Activated T-helper 17 cell treated with anti-CD3 and anti-CD28 coated beads, Interleukin-2, amount 50 U/mL, for 72 hours (primary cell): ENCODE measurements around the gene ERBB2. TPM values are rescaled to one million over a fixed set of nuclear protein-coding genes. Genes with fewer than 3 reads are reported as not detected.
A peak's percentile ranks its signal among the peaks of the same experiment; 100 is the strongest.

Experiments
- ATAC-seq: fragments of 150-1000 bp; cut with Tn5 transposase; replicated peaks from 2 replicates; pipeline ENCODE4 v1.10.0; 2021; ENCODE audit warnings: mild to moderate bottlenecking, moderate library complexity
- H3K27ac Mint-ChIP-seq: one replicate; pipeline ENCODE4 v1.8.0; 2022; ENCODE audit warnings: mixed read lengths
- H3K27me3 Mint-ChIP-seq: one replicate; pipeline ENCODE4 v1.8.0; 2022; ENCODE audit warnings: mixed read lengths
- H3K36me3 Mint-ChIP-seq: one replicate; pipeline ENCODE4 v1.8.0; 2022; ENCODE audit warnings: low read depth, mild to moderate bottlenecking, mixed read lengths
- H3K4me1 Mint-ChIP-seq: one replicate; pipeline ENCODE4 v1.8.0; 2022; ENCODE audit warnings: mixed read lengths
- H3K4me3 Mint-ChIP-seq: one replicate; pipeline ENCODE4 v1.8.0; 2022; ENCODE audit warnings: mild to moderate bottlenecking, mixed read lengths
- H3K9me3 Mint-ChIP-seq: one replicate; pipeline ENCODE4 v1.8.0; 2022; ENCODE audit warnings: mixed read lengths
- total RNA-seq, 2 donors: library from RNA; stranded (reverse); gene quantifications; one replicate each; pipeline ENCODE4 v1.2.3, GENCODE V29; 2022

ERBB2 gene
- total RNA-seq, 2 donors from 2014 or later, result 3.4 to 5.9 TPM

GRCh38 chr17:39671651-39672521 lies 28.0 kb upstream of the ERBB2 start:
- Mint-ChIP-seq H3K9me3 (no peaks in the 10 kb centered on the region), H3K27ac (no peak overlapping the region)
- no peak for ATAC-seq

GRCh38 chr17:39672522-39673334 lies 27.1 kb upstream of the ERBB2 start:
- Mint-ChIP-seq H3K27me3 (peaks cover 13% of the 10 kb centered on the region), H3K36me3 (no peaks in the 10 kb centered on the region), H3K4me1 (peaks cover 20% of the 10 kb centered on the region), H3K27ac (no peak overlapping the region), H3K9me3 (no peaks in the 10 kb centered on the region), H3K4me3 (no peak overlapping the region)
- no peak for ATAC-seq

More at GRCh38 chr17:39671651-39672521, 28.0 kb upstream of the ERBB2 start:
- Mint-ChIP-seq H3K4me1 (peaks cover 16% of the 10 kb centered on the region), H3K27me3 (peaks cover 13% of the 10 kb centered on the region), H3K36me3 (no peaks in the 10 kb centered on the region), H3K4me3 (no peak overlapping the region)

GRCh38 chr17:39673335-39674081 lies 26.4 kb upstream of the ERBB2 start:
- H3K27ac Mint-ChIP-seq, result no peak overlapping the region
- H3K27me3 Mint-ChIP-seq, result peaks cover 11% of the 10 kb centered on the region
- no peaks in the 10 kb centered on the region for H3K9me3 Mint-ChIP-seq
- peaks cover 17% of the 10 kb centered on the region for H3K4me1 Mint-ChIP-seq
- ATAC-seq, result no peak
- H3K4me3 Mint-ChIP-seq, result no peak overlapping the region
- no peaks in the 10 kb centered on the region for H3K36me3 Mint-ChIP-seq

DNA sequence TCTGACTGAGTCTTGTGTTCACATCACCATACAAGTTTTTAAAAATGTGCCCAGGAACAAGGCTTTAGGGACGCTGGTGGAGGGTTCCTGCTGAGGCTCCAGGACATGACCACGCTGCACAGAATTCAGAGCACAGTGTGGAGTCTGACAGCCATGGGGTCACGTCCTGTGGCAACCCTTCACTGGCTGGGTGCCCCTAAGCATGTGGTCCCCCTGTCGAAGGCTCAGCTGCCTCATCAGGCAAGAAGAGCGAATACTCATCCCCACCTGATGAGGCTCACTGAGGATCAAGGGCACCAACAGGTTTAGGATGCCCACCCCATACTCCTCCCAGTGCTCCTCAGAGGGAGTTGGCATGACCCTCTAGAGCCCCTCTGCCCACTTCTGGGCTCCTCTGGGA lies 25.7 kb upstream of the ERBB2 start:
- Mint-ChIP-seq H3K27me3 (peaks cover 7% of the 10 kb centered on the region), H3K9me3 (no peaks in the 10 kb centered on the region), H3K27ac (no peak overlapping the region), H3K4me3 (no peak overlapping the region), H3K36me3 (no peaks in the 10 kb centered on the region), H3K4me1 (peaks cover 20% of the 10 kb centered on the region)
- no peak for ATAC-seq

DNA sequence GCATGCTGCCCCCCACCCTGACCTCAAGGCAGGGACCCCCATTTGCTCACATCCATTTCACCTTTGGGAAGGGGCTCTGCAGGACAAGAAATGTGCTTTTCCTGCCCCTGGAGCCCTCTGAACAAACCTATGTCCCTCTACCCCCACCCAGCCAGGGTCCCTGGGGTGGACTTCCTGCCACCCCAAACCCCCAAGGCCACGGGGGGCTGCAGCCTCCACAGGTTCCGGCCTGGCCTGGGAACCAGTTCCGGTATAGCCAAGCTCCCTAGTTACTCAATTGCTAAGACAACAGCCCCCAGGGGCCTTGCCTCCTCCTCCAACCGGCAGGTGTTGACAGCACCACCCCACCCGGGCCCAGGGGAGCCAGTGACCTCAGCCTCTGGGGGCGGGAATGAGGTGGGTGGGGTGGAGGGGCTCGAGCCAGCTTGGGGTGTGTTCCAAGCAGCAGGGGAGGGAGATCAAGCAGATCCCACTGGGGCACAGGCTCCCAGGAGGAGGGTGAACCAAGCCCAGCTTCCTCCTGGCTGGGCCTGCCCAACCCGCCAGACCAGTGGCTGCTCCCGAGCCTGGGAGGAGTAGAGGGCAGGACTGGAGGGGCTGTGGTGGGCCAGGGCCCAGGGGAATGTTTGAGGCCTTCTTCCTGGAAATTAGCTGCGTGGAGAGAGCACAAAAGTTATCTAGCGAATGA lies 25.0 kb upstream of the ERBB2 start:
- H3K9me3 Mint-ChIP-seq, result no peaks in the 10 kb centered on the region
- peaks cover 4% of the 10 kb centered on the region for H3K27me3 Mint-ChIP-seq
- peaks cover 27% of the 10 kb centered on the region for H3K4me1 Mint-ChIP-seq
- ATAC-seq, result no peak
- H3K36me3 Mint-ChIP-seq, result no peaks in the 10 kb centered on the region
- H3K27ac Mint-ChIP-seq, result peak overlapping the region; percentile 57
- H3K4me3 Mint-ChIP-seq, result no peak overlapping the region

- no peaks in the 10 kb centered on the region for H3K36me3 Mint-ChIP-seq
- H3K4me3 Mint-ChIP-seq, result peak overlapping the region; percentile 54
- no peaks in the 10 kb centered on the region for H3K9me3 Mint-ChIP-seq
- H3K27ac Mint-ChIP-seq, result peak overlapping the region; percentile 57
- no peak for ATAC-seq
- peaks cover 2% of the 10 kb centered on the region for H3K27me3 Mint-ChIP-seq
- peaks cover 33% of the 10 kb centered on the region for H3K4me1 Mint-ChIP-seq
These were observed 24.3 kb upstream of the ERBB2 start for GRCh38 chr17:39675390-39676082.

GRCh38 chr17:39676198-39676819 lies 23.6 kb upstream of the ERBB2 start:
- Mint-ChIP-seq H3K27me3 (no peaks in the 10 kb centered on the region), H3K36me3 (no peaks in the 10 kb centered on the region), H3K27ac (peak overlapping the region; percentile 57), H3K9me3 (no peaks in the 10 kb centered on the region), H3K4me1 (peaks cover 36% of the 10 kb centered on the region), H3K4me3 (peak overlapping the region; percentile 54)
- ATAC-seq, result peak; percentile 58

DNA sequence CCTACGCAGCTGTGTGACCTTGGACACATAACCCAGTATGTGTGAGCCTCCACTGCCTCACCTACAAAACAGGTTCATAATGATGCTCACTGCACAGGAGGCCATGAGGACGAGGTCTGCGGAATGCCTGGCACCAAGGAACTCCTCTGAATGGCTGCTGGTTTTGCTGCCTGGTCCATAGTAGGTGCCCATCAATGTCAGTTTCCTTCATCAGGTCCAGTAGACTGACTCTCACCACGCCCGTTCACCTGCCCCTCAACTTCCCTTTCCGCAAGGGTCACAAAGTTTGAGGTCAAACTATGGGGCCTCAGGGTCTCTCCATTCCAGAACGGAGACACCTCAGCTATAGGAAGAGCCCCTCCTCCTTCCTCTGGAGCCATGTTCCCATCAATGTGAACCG lies 22.8 kb upstream of the ERBB2 start:
- Mint-ChIP-seq H3K36me3 (no peaks in the 10 kb centered on the region), H3K27me3 (no peaks in the 10 kb centered on the region), H3K9me3 (no peaks in the 10 kb centered on the region), H3K4me1 (peaks cover 31% of the 10 kb centered on the region), H3K4me3 (no peak overlapping the region), H3K27ac (no peak overlapping the region)
- ATAC-seq, result no peak

DNA sequence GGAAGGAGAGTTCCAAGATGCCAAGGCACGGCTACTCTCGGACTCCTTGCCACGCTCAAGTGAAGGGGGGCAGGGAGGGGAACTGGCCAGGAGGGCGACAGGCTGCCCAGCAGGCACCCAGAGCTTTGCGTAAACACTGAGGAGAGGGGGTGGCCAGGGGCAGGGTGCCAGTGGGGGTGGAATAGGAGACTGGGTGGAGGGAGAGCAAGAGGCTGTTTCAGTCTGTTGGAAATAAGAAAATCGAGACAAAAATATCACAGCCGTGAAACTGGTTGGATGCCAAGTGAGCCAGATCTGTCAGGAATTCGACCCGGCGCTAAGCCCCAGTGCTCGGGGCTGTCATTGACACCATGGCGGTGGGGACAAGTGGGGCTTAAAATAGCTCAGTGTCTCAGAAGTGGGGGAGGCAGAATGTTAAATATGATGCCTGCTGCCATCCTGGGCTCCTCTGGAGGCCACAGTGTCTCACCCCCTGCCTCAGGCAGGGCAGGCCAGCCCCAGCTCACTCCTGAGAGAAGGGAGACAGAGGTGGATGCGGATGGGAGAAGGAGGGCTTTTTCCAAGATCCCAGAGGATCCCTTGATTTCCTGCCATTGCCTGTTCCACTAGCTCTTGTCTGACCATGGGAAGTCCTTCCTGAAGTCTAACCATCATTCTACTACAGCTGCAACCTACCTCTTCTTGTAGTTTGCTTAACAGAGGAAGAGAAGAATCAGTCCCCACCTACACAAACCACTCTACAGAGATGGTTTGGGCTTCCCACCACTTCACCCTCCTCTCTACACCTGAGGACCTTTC lies 22.1 kb upstream of the ERBB2 start:
- Mint-ChIP-seq H3K9me3 (no peaks in the 10 kb centered on the region), H3K4me1 (peaks cover 31% of the 10 kb centered on the region), H3K36me3 (no peaks in the 10 kb centered on the region), H3K4me3 (no peak overlapping the region), H3K27ac (no peak overlapping the region), H3K27me3 (no peaks in the 10 kb centered on the region)
- ATAC-seq, result no peak

DNA sequence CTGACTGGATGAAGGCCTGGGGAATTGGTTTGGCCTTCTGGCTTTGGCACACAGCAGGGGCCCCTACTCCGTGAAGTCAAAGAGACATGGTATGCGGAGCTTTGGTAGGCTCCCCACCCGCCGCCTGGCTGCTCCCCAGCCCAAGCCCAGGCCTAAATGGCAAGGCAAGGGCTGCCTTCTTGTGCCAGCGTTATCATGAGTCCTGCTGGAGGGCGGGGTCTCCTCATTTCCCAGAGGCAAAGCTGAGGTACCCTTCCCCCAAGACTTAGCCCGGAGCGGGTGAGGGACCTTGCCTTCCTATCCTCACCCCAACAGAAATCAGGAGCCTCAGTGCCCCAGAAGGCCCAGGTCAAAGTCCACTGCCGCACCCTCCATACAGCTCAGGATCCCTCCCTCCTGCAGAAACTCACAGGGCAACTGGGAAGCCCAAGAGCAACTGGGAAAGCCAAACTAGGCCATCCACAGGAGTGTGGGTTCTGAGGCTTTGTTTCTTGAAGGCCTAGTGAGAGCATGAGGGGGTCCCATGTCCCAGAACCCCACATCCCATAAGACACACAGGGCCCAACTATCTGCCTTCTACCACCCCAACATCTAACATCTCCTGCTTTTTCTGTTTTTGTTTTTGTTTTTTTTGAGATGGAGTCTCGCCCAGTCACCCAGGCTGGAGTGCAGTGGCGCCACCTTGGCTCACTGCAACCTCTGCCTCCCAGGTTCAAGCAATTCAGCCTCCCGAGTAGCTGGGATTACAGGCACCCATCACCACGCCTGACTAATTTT lies 21.3 kb upstream of the ERBB2 start:
- peaks cover 31% of the 10 kb centered on the region for H3K4me1 Mint-ChIP-seq
- H3K27me3 Mint-ChIP-seq, result no peaks in the 10 kb centered on the region
- peak overlapping the region; percentile 48 for H3K4me3 Mint-ChIP-seq
- no peaks in the 10 kb centered on the region for H3K9me3 Mint-ChIP-seq
- H3K27ac Mint-ChIP-seq, result peak overlapping the region; percentile 97
- H3K36me3 Mint-ChIP-seq, result no peaks in the 10 kb centered on the region
- peak; percentile 29 for ATAC-seq

DNA sequence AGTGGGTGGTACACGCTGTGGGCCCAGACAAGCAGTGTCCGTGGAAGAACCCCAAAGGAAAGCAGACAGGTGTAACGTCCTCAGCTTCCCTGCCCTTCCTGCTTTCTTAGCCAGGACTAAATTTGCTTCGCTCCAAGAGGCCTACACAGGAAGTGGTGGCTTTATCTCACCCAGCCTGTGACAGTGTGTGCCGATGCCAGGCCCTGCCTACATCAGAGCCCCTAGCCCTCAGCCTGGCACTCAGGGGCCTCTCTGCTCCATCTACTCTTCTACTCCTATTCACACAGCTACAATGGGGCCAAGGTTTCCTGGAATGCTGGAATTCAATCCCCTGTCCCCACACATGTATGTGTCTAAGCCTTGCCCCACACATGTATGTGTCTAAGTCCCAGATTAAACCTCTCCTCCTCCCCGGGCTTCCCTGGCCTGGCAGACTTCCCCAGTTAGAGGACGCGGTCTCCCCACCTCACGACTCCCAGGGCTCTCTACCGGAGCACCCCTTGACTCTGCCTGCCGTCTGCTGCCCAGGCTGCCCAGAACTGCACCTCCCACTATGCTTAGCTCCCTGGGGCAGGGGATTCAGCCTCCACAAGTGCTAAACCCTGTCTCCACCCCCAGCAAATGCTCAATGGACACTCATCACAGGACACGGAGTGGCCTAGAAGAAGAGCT lies 20.2 kb upstream of the ERBB2 start:
- H3K27me3 Mint-ChIP-seq, result no peaks in the 10 kb centered on the region
- H3K27ac Mint-ChIP-seq, result peak overlapping the region; percentile 97
- peak; percentile 76 for ATAC-seq
- peaks cover 31% of the 10 kb centered on the region for H3K4me1 Mint-ChIP-seq
- no peaks in the 10 kb centered on the region for H3K9me3 Mint-ChIP-seq
- peak overlapping the region; percentile 48 for H3K4me3 Mint-ChIP-seq
- no peaks in the 10 kb centered on the region for H3K36me3 Mint-ChIP-seq
